SJSA1 (cell line): ENCODE data around the gene GLIPR2. TPM values are rescaled to one million over a fixed set of nuclear protein-coding genes. Genes with fewer than 3 reads are reported as not detected.

Experiments used
- DNase-seq, 2 experiments: peaks; one replicate each; pipeline ENCODE4 v3.0.0-alpha.2; 2015 to 2020; ENCODE audit warnings: low spot score in 2 of 2, low read depth in 1 of 2
- H3K27ac ChIP-seq: fragments of 250-450 bp; sonication (Bioruptor Pico); 2 replicates; pipeline ENCODE4 v1.5.1; 2020; ENCODE audit warnings: mild to moderate bottlenecking, moderate library complexity
- H3K27me3 ChIP-seq: fragments of 250-450 bp; sonication (Bioruptor Pico); replicated peaks from 2 replicates; pipeline ENCODE4 v1.5.1; 2020; ENCODE audit warnings: mild to moderate bottlenecking, moderate library complexity
- H3K36me3 ChIP-seq: fragments of 250-450 bp; sonication (Bioruptor Pico); 2 replicates; pipeline ENCODE4 v1.5.1; 2020; ENCODE audit warnings: mild to moderate bottlenecking
- H3K4me1 ChIP-seq: fragments of 250-450 bp; sonication (Bioruptor Pico); replicated peaks from 2 replicates; pipeline ENCODE4 v1.6.1; 2021; ENCODE audit warnings: mild to moderate bottlenecking
- H3K4me3 ChIP-seq: fragments of 250-450 bp; sonication (Bioruptor Pico); 2 replicates; pipeline ENCODE4 v1.5.1; 2020; ENCODE audit warnings: mild to moderate bottlenecking
- H3K9me3 ChIP-seq: fragments of 250-450 bp; sonication (Bioruptor Pico); replicated peaks from 2 replicates; pipeline ENCODE4 v1.5.1; 2020; ENCODE audit warnings: mild to moderate bottlenecking
- total RNA-seq: library from RNA; depleted of rRNA; stranded (reverse); fragments of >200 nt; shearing (Covaris generic); gene quantifications from 2 replicates; pipeline ENCODE4 v1.2.3, GENCODE V29; 2014

GLIPR2 gene
- total RNA-seq, 1 experiment from 2014 or later = 37.3 TPM

- H3K4me3 ChIP-seq = no peak overlapping the region
Observed at GRCh38 chr9:36110434-36110833, 26.1 kb upstream of the GLIPR2 start.

GRCh38 chr9:36112516-36112915, 24.0 kb upstream of the GLIPR2 start:
- Histone ChIP-seq H3K4me3 (no peak overlapping the region), H3K9me3 (no peaks in the 10 kb centered on the region), H3K36me3 (no peaks in the 10 kb centered on the region), H3K27me3 (no peaks in the 10 kb centered on the region), H3K27ac (no peak overlapping the region), H3K4me1 (no peaks in the 10 kb centered on the region)
- DNase-seq = no peak

More at GRCh38 chr9:36110434-36110833, 26.1 kb upstream of the GLIPR2 start:
- Histone ChIP-seq H3K36me3 (no peaks in the 10 kb centered on the region), H3K9me3 (no peaks in the 10 kb centered on the region), H3K27ac (no peak overlapping the region), H3K4me1 (no peaks in the 10 kb centered on the region), H3K27me3 (no peaks in the 10 kb centered on the region)
- no peak for DNase-seq

- H3K36me3 ChIP-seq = no peaks in the 10 kb centered on the region
- H3K27ac ChIP-seq = no peak overlapping the region
- no peaks in the 10 kb centered on the region for H3K4me1 ChIP-seq
- DNase-seq = no peak
- H3K4me3 ChIP-seq = no peak overlapping the region
- H3K9me3 ChIP-seq = no peaks in the 10 kb centered on the region
- H3K27me3 ChIP-seq = no peaks in the 10 kb centered on the region
Observed at GRCh38 chr9:36113999-36114398, 22.5 kb upstream of the GLIPR2 start.

- no peaks in the 10 kb centered on the region for H3K27me3 ChIP-seq
- no peaks in the 10 kb centered on the region for H3K4me1 ChIP-seq
- H3K9me3 ChIP-seq = no peaks in the 10 kb centered on the region
- H3K4me3 ChIP-seq = no peak overlapping the region
- DNase-seq = no peak
- H3K27ac ChIP-seq = no peak overlapping the region
- H3K36me3 ChIP-seq = no peaks in the 10 kb centered on the region
Observed at GRCh38 chr9:36116593-36116992, 19.9 kb upstream of the GLIPR2 start.

GRCh38 chr9:36118201-36118600, 18.3 kb upstream of the GLIPR2 start:
- H3K9me3 ChIP-seq = no peaks in the 10 kb centered on the region
- no peak overlapping the region for H3K27ac ChIP-seq
- no peaks in the 10 kb centered on the region for H3K27me3 ChIP-seq
- H3K4me3 ChIP-seq = no peak overlapping the region
- no peaks in the 10 kb centered on the region for H3K4me1 ChIP-seq
- H3K36me3 ChIP-seq = no peaks in the 10 kb centered on the region
- no peak for DNase-seq

GRCh38 chr9:36118706-36119105, 17.8 kb upstream of the GLIPR2 start:
- Histone ChIP-seq H3K36me3 (no peaks in the 10 kb centered on the region), H3K4me3 (no peak overlapping the region), H3K27ac (no peak overlapping the region), H3K27me3 (no peaks in the 10 kb centered on the region), H3K9me3 (no peaks in the 10 kb centered on the region), H3K4me1 (no peaks in the 10 kb centered on the region)
- no peak for DNase-seq

- no peak overlapping the region for H3K27ac ChIP-seq
- no peak overlapping the region for H3K4me3 ChIP-seq
- no peaks in the 10 kb centered on the region for H3K9me3 ChIP-seq
- no peaks in the 10 kb centered on the region for H3K4me1 ChIP-seq
- no peak for DNase-seq
- H3K27me3 ChIP-seq = no peaks in the 10 kb centered on the region
- H3K36me3 ChIP-seq = no peaks in the 10 kb centered on the region
Observed at GRCh38 chr9:36119476-36119875, 17.1 kb upstream of the GLIPR2 start.

GRCh38 chr9:36120705-36121104, 15.8 kb upstream of the GLIPR2 start:
- Histone ChIP-seq H3K4me1 (no peaks in the 10 kb centered on the region), H3K9me3 (no peaks in the 10 kb centered on the region), H3K27me3 (no peaks in the 10 kb centered on the region), H3K36me3 (no peaks in the 10 kb centered on the region), H3K4me3 (no peak overlapping the region), H3K27ac (no peak overlapping the region)
- no peak for DNase-seq

DNA sequence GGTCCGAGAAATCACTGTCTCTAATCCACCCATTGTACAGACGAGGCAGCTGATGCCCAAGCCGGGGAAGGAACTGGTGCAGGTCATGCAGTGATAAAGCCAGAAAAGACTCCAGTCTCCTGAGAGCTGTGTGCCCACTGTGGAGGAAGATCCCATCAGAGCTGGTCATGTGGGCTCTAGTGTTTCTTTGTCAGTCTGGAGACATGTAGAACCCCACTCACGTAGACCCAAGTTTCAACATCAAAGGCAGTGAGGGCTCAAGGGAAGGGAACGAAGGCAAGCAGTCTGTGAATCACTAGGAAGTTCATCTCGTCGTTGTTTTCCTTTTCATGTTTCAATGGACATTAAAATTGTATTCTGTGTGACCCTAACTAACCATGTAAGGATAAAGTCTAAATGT, 14.6 kb upstream of the GLIPR2 start:
- H3K36me3 ChIP-seq = no peaks in the 10 kb centered on the region
- no peak overlapping the region for H3K27ac ChIP-seq
- no peak for DNase-seq
- no peak overlapping the region for H3K4me3 ChIP-seq
- H3K4me1 ChIP-seq = no peaks in the 10 kb centered on the region
- H3K9me3 ChIP-seq = no peaks in the 10 kb centered on the region
- no peaks in the 10 kb centered on the region for H3K27me3 ChIP-seq

GRCh38 chr9:36123515-36123914, 13.0 kb upstream of the GLIPR2 start:
- DNase-seq = no peak
- H3K36me3 ChIP-seq = no peaks in the 10 kb centered on the region
- H3K27ac ChIP-seq = no peak overlapping the region

DNA sequence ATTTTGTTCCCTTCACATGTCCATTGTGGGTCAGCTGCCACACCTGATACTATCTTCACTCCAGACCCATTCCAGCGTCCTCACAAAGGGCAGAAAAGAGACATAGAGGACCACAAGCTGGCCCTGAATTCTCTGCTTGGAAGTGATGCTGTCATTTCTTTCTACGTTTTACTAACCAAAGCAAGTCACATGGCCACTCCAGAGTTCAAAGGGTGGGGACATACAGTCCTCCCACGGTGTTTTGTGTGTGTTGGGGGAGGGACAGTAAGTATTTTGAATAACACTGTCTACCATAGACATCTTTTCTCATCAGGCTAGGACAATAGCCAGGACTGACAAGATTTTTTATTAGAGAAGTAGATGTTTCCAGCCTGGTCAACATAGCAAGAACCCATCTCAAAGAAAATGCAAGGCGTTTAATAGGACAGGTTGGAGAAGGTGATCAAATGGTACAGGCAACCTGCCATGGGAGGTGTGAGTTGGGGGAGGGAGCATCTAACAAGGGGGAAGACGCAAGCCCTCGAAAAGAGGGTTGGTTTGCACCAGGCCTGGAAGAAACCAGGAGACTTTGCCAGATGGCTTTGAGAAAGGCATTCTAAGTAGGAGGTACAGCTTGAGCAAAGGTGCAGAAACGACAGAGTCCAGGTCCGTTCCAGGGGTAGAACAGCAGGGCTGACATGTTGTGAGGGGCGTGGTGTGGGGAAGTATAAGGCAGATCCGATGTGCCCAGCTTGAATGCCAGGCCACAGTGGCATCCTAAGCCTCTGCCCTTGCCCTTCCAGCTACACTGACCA, 11.3 kb upstream of the GLIPR2 start:
- H3K4me1 ChIP-seq = no peaks in the 10 kb centered on the region
- no peaks in the 10 kb centered on the region for H3K36me3 ChIP-seq
- H3K27me3 ChIP-seq = no peaks in the 10 kb centered on the region
- no peak for DNase-seq
- H3K9me3 ChIP-seq = no peaks in the 10 kb centered on the region
- no peak overlapping the region for H3K4me3 ChIP-seq
- H3K27ac ChIP-seq = no peak overlapping the region

More at GRCh38 chr9:36123515-36123914, 13.0 kb upstream of the GLIPR2 start:
- Histone ChIP-seq H3K4me3 (no peak overlapping the region), H3K4me1 (no peaks in the 10 kb centered on the region), H3K9me3 (no peaks in the 10 kb centered on the region), H3K27me3 (no peaks in the 10 kb centered on the region)

DNA sequence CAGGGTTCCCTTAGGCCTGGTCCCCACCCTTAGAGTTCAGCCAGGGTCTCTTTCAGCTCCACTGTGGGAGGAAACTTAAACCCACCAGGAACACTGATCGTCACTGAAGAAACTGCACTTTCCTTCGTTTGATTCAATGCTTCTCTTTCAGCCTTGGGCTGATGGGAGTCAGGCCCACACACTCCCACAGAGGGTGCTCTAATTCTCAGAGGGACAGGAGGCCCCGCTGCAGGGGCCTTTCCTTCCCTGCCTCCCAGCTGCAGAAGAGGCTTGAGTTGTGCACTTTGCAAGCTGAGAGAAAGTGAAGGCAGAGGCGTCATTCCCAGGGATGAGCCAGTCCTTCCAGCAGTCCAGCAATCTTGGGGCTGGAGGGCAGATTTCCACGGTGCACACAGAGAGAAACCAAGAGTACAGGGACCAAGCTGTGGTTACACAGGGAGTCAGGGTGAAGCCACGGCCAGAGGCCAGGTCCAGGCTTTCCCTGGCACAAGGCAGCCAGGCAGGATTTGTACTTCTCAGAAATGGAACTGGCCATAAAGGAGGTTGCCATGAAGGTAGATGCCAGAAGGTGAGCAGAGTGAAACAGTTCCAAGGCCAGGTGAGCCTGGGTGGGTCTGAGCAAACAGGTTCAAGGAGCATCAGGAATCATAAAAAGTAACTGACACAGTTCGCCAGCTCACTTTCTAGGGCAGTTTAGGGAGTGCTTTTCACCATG, 10.4 kb upstream of the GLIPR2 start:
- Histone ChIP-seq H3K36me3 (no peaks in the 10 kb centered on the region), H3K27me3 (no peaks in the 10 kb centered on the region), H3K4me1 (no peaks in the 10 kb centered on the region), H3K9me3 (no peaks in the 10 kb centered on the region), H3K4me3 (no peak overlapping the region), H3K27ac (no peak overlapping the region)
- no peak for DNase-seq

GRCh38 chr9:36127652-36128244, 8.8 kb upstream of the GLIPR2 start:
- H3K4me1 ChIP-seq = no peaks in the 10 kb centered on the region
- H3K9me3 ChIP-seq = no peaks in the 10 kb centered on the region
- no peak for DNase-seq
- H3K27me3 ChIP-seq = no peaks in the 10 kb centered on the region
- H3K27ac ChIP-seq = no peak overlapping the region
- no peak overlapping the region for H3K4me3 ChIP-seq
- no peaks in the 10 kb centered on the region for H3K36me3 ChIP-seq

DNA sequence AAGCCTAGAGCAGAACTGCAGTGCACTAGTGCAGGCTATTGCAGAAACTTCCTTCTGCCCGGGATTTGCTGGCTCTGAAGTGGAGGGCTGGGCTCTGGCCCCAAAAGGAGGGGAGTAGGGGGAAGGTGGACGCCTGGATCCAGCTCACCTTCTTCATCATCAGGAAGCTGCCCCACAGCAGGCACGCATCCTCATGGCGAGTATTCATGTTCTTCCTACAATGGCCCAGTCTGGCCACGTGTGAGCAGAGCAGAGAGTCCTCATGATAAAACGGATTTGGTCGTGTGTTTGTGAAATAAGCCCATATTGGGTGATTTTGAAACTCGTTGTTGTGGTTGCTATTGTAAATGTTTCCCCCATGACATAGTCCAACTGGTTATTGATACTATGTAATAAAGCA, 8.2 kb upstream of the GLIPR2 start:
- H3K4me3 ChIP-seq = no peak overlapping the region
- DNase-seq = no peak
- H3K9me3 ChIP-seq = no peaks in the 10 kb centered on the region
- no peaks in the 10 kb centered on the region for H3K27me3 ChIP-seq
- no peak overlapping the region for H3K27ac ChIP-seq
- H3K36me3 ChIP-seq = no peaks in the 10 kb centered on the region
- no peaks in the 10 kb centered on the region for H3K4me1 ChIP-seq
